ENCODE data around the gene ACADM. TPM values are rescaled to one million over a fixed set of nuclear protein-coding genes. Genes with fewer than 3 reads are reported as not detected.
"Not testable (repeated sequence)": the region's sequence is repeated elsewhere in the genome, so short reads cannot be mapped to it uniquely, and the experiment has no call there.

The ACADM gene
- polyA plus RNA-seq, 1 of the 3 experiments (the other 2 are of a cell fraction) = 18.6 TPM

DNA sequence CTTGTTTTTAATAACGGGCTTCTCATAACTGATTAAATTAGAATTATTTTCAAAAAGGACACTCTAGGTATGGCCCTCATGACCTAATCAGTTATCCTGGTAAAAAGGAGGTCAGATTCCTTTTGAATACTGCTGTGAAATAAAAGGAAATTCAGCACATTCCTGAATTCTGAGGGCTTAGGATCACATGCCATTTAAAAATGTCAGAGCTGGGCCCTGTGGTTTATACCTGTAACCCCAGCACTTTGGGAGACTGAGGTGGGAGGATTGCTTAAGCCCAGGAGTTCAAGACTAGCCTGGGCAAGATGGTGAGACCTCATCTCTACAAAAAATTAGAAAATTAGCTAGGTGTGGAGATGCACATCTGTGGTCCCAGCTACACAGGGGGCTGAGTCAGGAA lies 43.5 kb downstream of the ACADM start (continued):
- TF ChIP-seq FOSL2 (IDR thresholded peaks at IDR 0.05; ENCODE audit: borderline replicate concordance, low read depth) = no peak

DNA sequence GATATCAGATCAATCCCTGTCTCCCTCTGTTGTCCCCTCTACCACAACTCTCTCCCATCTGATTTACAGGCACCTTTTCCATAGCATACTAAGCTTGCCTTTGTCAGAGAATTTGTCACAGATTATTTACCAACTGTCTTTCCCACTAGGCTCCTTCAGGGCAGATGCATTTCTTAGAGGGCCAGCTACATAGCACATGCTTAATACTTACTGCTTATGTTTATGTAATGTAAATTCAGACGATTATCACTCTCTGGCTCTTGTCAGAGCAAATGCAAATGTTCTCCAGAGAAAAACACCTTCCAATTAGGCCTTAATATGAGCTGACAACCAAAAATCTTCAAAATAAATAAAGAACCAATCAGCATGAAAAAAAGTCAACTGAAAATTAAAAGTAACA lies 46.3 kb downstream of the ACADM start:
- no peak overlapping the region for H3K9ac ChIP-seq
- TF ChIP-seq PBX3 (IDR thresholded peaks at IDR 0.05) (no peak), GATA2 (CRISPR knock-in tag; IDR thresholded peaks at IDR 0.05) (no peak), RFX5 (IDR thresholded peaks at IDR 0.05; ENCODE audit: low read length) (no peak), NRF1 (IDR thresholded peaks at IDR 0.05; ENCODE audit: low read depth, low read length) (no peak), EZH2phosphoT487 (IDR thresholded peaks at IDR 0.05; ENCODE audit: borderline replicate concordance, low read depth) (no peak), FOSL2 (IDR thresholded peaks at IDR 0.05; ENCODE audit: borderline replicate concordance, low read depth) (no peak), POLR2AphosphoS5 (IDR thresholded peaks at IDR 0.05; ENCODE audit: low read depth, low read length) (no peak)
- TF ChIP-seq, protein P1, sequence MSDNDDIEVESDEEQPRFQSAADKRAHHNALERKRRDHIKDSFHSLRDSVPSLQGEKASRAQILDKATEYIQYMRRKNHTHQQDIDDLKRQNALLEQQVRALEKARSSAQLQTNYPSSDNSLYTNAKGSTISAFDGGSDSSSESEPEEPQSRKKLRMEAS (IDR thresholded peaks at IDR 0.05; ENCODE audit: low read depth) = no peak
- no peaks in the 10 kb centered on the region for H3K36me3 ChIP-seq (replicated peaks in 1 of 2; ENCODE audit: control insufficient read depth in 1 of 2, insufficient read depth in 2 of 2, low read length in 1 of 2)
- H3K4me2 ChIP-seq = no peak overlapping the region
- WGBS (ENCODE audit: low lambda C conversion rate) = 58% methylated on average over 1 of the region's 1 CpG
- no peaks in the 10 kb centered on the region for H3K9me2 ChIP-seq
- H3K4me1 ChIP-seq (ENCODE audit: control insufficient read depth in 1 of 2, insufficient read depth in 2 of 2, low read depth in 1 of 2, low read length in 1 of 2) = peaks cover 0 to 24% of the 10 kb centered on the region in 2 experiments; a peak in 2 of 4 replicates
- POLR2A ChIA-PET = no interaction called here
- H3F3A ChIP-seq (replicated peaks; ENCODE audit: insufficient read depth) = peaks cover 16% of the 10 kb centered on the region
- no peak overlapping the region for H2AFZ ChIP-seq (ENCODE audit: low read depth)
- CTCF ChIA-PET = no interaction called here
- H3K9me3 ChIP-seq = no peaks in the 10 kb centered on the region
- H3K27me3 ChIP-seq (ENCODE audit: insufficient read depth) = no peaks in the 10 kb centered on the region
- DNase-seq = no peak
- no peak overlapping the region for H3K4me3 ChIP-seq (ENCODE audit: low read depth in 2 of 2, low read length in 1 of 2)
- H3K79me2 ChIP-seq (ENCODE audit: insufficient read depth) = no peaks in the 10 kb centered on the region
- H3K27ac ChIP-seq (ENCODE audit: low read depth in 2 of 2, low read length in 1 of 2) = no peak overlapping the region
- H4K20me1 ChIP-seq (ENCODE audit: insufficient read depth) = no peaks in the 10 kb centered on the region

- Histone ChIP-seq H3K9me2 (no peaks in the 10 kb centered on the region), H3K36me3 (replicated peaks in 1 of 2; ENCODE audit: control insufficient read depth in 1 of 2, insufficient read depth in 2 of 2, low read length in 1 of 2) (no peaks in the 10 kb centered on the region), H3K4me2 (no peak overlapping the region), H4K20me1 (ENCODE audit: insufficient read depth) (no peaks in the 10 kb centered on the region), H3F3A (replicated peaks; ENCODE audit: insufficient read depth) (peaks cover 5% of the 10 kb centered on the region), H3K4me1 (ENCODE audit: control insufficient read depth in 1 of 2, insufficient read depth in 2 of 2, low read depth in 1 of 2, low read length in 1 of 2) (peaks cover 0 to 13% of the 10 kb centered on the region in 2 experiments; a peak in 1 of 4 replicates), H3K4me3 (ENCODE audit: low read depth in 2 of 2, low read length in 1 of 2) (no peak overlapping the region), H3K27ac (ENCODE audit: low read depth in 2 of 2, low read length in 1 of 2) (no peak overlapping the region), H3K9me3 (no peaks in the 10 kb centered on the region), H3K9ac (no peak overlapping the region), H2AFZ (ENCODE audit: low read depth) (no peak overlapping the region), H3K27me3 (ENCODE audit: insufficient read depth) (no peaks in the 10 kb centered on the region), H3K79me2 (ENCODE audit: insufficient read depth) (no peaks in the 10 kb centered on the region)
- POLR2A ChIA-PET = no interaction called here
- WGBS (ENCODE audit: low lambda C conversion rate) = 70% methylated on average over 3 of the region's 3 CpGs
- no peak for DNase-seq
- TF ChIP-seq YY1 (IDR thresholded peaks at IDR 0.05; ENCODE audit: low read depth) (no peak), ELF1 (IDR thresholded peaks at IDR 0.05) (no peak), RAD21 (IDR thresholded peaks at IDR 0.05; ENCODE audit: low read length) (no peak)
- CTCF ChIA-PET = no interaction called here
Observed at GRCh38 chr1:75771978-75772377, 47.5 kb downstream of the ACADM start.

- POLR2A ChIA-PET; CTCF ChIA-PET; H3K27me3 ChIP-seq (ENCODE audit: insufficient read depth); H3K4me2 ChIP-seq; H3K9me3 ChIP-seq; H3K4me1 ChIP-seq (ENCODE audit: control insufficient read depth in 1 of 2, insufficient read depth in 2 of 2, low read depth in 1 of 2, low read length in 1 of 2); H3K4me3 ChIP-seq (ENCODE audit: low read depth in 2 of 2, low read length in 1 of 2); H3K9ac ChIP-seq; DNase-seq; H3K79me2 ChIP-seq (ENCODE audit: insufficient read depth); H3K9me2 ChIP-seq; H2AFZ ChIP-seq (ENCODE audit: low read depth); H3K27ac ChIP-seq (ENCODE audit: low read depth in 2 of 2, low read length in 1 of 2); H3F3A ChIP-seq (replicated peaks; ENCODE audit: insufficient read depth); H3K36me3 ChIP-seq (replicated peaks in 1 of 2; ENCODE audit: control insufficient read depth in 1 of 2, insufficient read depth in 2 of 2, low read length in 1 of 2); H4K20me1 ChIP-seq (ENCODE audit: insufficient read depth): not testable (repeated sequence)
- 47% methylated on average over 3 of the region's 4 CpGs for WGBS (ENCODE audit: low lambda C conversion rate)
Observed at GRCh38 chr1:75777812-75778211, 53.3 kb downstream of the ACADM start.

- H3K9ac ChIP-seq; H2AFZ ChIP-seq (ENCODE audit: low read depth); H4K20me1 ChIP-seq (ENCODE audit: insufficient read depth); H3K9me3 ChIP-seq; H3K9me2 ChIP-seq; H3K4me1 ChIP-seq (ENCODE audit: control insufficient read depth in 1 of 2, insufficient read depth in 2 of 2, low read depth in 1 of 2, low read length in 1 of 2); H3K4me3 ChIP-seq (ENCODE audit: low read depth in 2 of 2, low read length in 1 of 2); H3K79me2 ChIP-seq (ENCODE audit: insufficient read depth); CTCF ChIA-PET; H3K36me3 ChIP-seq (replicated peaks in 1 of 2; ENCODE audit: control insufficient read depth in 1 of 2, insufficient read depth in 2 of 2, low read length in 1 of 2); POLR2A ChIA-PET; H3F3A ChIP-seq (replicated peaks; ENCODE audit: insufficient read depth); H3K27me3 ChIP-seq (ENCODE audit: insufficient read depth); H3K27ac ChIP-seq (ENCODE audit: low read depth in 2 of 2, low read length in 1 of 2); DNase-seq; H3K4me2 ChIP-seq: not testable (repeated sequence)
- WGBS (ENCODE audit: low lambda C conversion rate) = 91% methylated on average over 5 of the region's 5 CpGs
Observed at GRCh38 chr1:75778694-75779093, 54.2 kb downstream of the ACADM start.

DNA sequence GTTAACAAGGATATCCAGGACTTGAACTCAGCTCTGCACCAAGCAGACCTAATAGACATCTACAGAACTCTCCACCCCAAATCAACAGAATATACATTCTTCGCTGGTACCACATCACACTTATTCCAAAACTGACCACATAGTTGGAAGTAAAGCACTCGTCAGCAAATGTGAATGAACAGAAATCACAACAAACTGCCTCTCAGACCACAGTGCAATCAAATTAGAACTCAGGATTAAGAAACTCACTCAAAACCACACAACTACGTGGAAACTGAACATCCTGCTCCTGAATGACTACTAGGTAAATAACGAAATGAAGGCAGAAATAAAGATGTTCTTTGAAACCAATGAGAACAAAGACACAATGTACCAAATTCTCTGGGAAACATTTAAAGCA lies 55.7 kb downstream of the ACADM start:
- H3F3A ChIP-seq (replicated peaks; ENCODE audit: insufficient read depth); H2AFZ ChIP-seq (ENCODE audit: low read depth); H3K9me3 ChIP-seq; H3K4me2 ChIP-seq; H3K9ac ChIP-seq; H3K36me3 ChIP-seq (replicated peaks in 1 of 2; ENCODE audit: control insufficient read depth in 1 of 2, insufficient read depth in 2 of 2, low read length in 1 of 2); H3K9me2 ChIP-seq; CTCF ChIA-PET; H3K79me2 ChIP-seq (ENCODE audit: insufficient read depth); H3K27me3 ChIP-seq (ENCODE audit: insufficient read depth); H3K27ac ChIP-seq (ENCODE audit: low read depth in 2 of 2, low read length in 1 of 2); DNase-seq; H4K20me1 ChIP-seq (ENCODE audit: insufficient read depth); POLR2A ChIA-PET; H3K4me1 ChIP-seq (ENCODE audit: control insufficient read depth in 1 of 2, insufficient read depth in 2 of 2, low read depth in 1 of 2, low read length in 1 of 2); H3K4me3 ChIP-seq (ENCODE audit: low read depth in 2 of 2, low read length in 1 of 2): not testable (repeated sequence)
- 49% methylated on average over 4 of the region's 4 CpGs for WGBS (ENCODE audit: low lambda C conversion rate)
